ENCODE results near the gene POLN.

The POLN gene

DNA sequence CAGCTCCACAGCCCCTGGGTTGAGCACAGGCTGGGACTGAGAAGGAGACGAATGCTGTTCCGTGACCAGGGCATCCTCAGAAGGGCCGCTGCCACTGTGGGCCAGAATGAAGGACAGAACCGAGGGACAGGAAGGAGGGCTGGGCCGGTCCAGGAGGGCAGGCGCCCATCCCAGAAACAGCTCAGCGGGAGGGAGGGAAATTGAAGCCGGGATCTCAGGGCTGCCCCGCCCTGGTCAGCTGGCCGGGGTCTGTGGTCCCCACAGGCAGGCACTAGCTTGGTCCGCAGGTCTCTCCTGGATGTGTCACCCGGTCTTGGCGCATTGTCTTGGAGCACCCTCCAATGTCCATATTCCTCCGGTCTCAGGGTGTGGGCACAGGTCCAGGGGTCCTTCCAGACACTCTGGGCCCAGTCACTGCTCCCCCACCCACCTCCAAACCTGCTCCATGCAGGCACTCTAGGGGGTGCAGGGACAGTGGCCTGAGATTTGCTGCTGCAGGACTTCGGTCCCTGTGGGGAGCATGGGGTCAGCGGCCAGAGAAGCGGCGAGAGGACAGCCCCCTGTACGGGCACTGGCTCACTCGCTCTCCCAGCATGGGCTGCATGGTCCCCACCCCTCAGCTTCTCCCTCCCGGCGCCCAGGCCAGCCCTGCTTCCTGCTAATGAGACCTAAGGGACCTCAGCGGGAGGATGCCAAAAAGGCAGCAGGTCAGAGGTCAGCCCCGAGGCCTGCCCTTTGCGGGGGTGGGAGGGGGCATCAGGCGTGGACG is 43.9 kb upstream of the POLN start:
- TF ChIP-seq, protein P1, sequence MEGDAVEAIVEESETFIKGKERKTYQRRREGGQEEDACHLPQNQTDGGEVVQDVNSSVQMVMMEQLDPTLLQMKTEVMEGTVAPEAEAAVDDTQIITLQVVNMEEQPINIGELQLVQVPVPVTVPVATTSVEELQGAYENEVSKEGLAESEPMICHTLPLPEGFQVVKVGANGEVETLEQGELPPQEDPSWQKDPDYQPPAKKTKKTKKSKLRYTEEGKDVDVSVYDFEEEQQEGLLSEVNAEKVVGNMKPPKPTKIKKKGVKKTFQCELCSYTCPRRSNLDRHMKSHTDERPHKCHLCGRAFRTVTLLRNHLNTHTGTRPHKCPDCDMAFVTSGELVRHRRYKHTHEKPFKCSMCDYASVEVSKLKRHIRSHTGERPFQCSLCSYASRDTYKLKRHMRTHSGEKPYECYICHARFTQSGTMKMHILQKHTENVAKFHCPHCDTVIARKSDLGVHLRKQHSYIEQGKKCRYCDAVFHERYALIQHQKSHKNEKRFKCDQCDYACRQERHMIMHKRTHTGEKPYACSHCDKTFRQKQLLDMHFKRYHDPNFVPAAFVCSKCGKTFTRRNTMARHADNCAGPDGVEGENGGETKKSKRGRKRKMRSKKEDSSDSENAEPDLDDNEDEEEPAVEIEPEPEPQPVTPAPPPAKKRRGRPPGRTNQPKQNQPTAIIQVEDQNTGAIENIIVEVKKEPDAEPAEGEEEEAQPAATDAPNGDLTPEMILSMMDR (IDR thresholded peaks at IDR 0.05; ENCODE audit: poor library complexity, severe bottlenecking), result no peak
- ATAC-seq (ENCODE audit: low read depth), result no peak
- Histone ChIP-seq H3K36me3 (ENCODE audit: low read depth) (no peaks in the 10 kb centered on the region), H3K27me3 (ENCODE audit: insufficient read depth, poor library complexity, severe bottlenecking) (no peaks in the 10 kb centered on the region), H3K9me3 (ENCODE audit: severe bottlenecking) (no peaks in the 10 kb centered on the region), H3K27ac (ENCODE audit: poor library complexity, severe bottlenecking) (no peak overlapping the region), H3K4me1 (ENCODE audit: insufficient read depth, poor library complexity, severe bottlenecking) (no peaks in the 10 kb centered on the region), H3K4me3 (ENCODE audit: severe bottlenecking) (no peak overlapping the region)
- DNase-seq (ENCODE audit: low spot score), result peak; percentile 61

DNA sequence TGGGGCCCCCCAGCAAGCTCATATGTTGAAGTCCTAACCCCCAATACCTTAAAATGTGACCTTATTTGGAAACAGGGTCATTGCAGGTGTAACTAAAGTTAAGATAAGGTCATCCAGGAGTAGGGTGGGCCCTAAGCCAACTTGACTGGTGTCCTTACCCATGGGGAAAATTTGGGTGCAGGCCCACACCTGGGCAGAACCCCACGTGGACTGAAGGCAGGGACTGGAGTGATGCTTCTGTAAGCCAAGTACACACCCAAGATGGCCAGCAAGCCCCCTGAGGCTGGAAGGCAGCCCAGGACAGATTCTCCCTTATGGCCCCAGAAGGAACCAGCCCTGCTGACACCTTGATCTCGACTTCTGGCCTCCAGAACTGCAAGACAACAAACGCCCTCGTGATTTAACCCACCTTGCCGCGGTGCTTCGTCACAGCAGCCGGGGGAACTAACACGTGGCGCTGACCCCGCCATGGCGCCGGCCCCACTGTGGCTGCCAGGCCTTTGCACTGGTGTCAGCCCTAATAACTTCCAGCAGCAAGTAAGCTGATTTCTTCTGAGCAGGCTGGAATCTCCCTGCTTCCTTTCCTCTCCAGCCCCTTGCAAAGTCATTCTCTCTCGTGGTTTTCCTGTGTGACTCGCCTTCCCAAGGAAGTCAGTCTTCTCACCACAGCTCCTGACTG is 43.2 kb upstream of the POLN start:
- Histone ChIP-seq H3K27me3 (ENCODE audit: insufficient read depth, poor library complexity, severe bottlenecking) (no peaks in the 10 kb centered on the region), H3K27ac (ENCODE audit: poor library complexity, severe bottlenecking) (no peak overlapping the region), H3K4me1 (ENCODE audit: insufficient read depth, poor library complexity, severe bottlenecking) (no peaks in the 10 kb centered on the region), H3K4me3 (ENCODE audit: severe bottlenecking) (no peak overlapping the region), H3K36me3 (ENCODE audit: low read depth) (no peaks in the 10 kb centered on the region), H3K9me3 (ENCODE audit: severe bottlenecking) (no peaks in the 10 kb centered on the region)
- ATAC-seq (ENCODE audit: low read depth) (peak; percentile 56; the same call in 1 of the 3 replicates), DNase-seq (ENCODE audit: low spot score) (no peak)
- TF ChIP-seq, protein P1 (IDR thresholded peaks at IDR 0.05; ENCODE audit: poor library complexity, severe bottlenecking), result no peak

DNA sequence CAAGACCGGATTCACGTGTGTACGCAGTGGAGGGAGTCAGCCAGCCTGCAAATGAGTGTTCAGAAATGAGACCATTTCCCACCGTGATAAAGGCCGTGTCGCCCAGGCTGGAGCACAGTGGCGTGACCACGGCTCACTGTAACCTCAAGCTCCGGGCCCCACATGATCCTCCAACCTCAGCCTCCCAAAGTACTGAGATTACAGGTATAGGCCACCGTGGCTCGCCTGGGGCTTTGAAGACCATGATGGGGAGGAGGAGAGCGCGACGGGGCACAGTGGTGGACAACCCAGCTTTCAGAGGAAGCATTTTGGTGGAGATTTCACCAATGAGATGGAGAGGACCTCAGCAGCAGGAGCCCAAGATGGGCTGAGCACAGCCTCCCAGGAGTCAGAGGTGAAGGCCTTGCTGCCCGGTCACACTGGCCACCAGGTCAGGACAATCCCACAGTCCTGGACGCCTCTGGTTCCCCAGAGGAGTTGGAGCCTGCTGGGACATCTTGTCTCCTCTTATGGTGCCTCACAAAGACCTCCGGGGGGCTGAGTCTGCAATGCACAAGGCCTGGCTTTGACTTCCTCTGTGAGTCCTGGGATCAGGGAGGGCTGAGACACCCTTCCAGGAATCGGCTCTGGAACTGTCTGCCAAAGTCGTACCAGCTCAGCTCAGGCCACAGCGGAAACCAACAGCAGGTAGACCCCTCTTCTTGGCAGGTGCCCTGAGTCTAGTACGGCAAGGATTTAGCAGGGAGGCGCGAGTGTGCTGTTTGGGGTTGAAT is 42.4 kb upstream of the POLN start:
- ATAC-seq (ENCODE audit: low read depth), result no peak
- Histone ChIP-seq H3K4me3 (ENCODE audit: severe bottlenecking) (no peak overlapping the region), H3K27ac (ENCODE audit: poor library complexity, severe bottlenecking) (no peak overlapping the region), H3K9me3 (ENCODE audit: severe bottlenecking) (no peaks in the 10 kb centered on the region), H3K4me1 (ENCODE audit: insufficient read depth, poor library complexity, severe bottlenecking) (no peaks in the 10 kb centered on the region), H3K36me3 (ENCODE audit: low read depth) (no peaks in the 10 kb centered on the region), H3K27me3 (ENCODE audit: insufficient read depth, poor library complexity, severe bottlenecking) (no peaks in the 10 kb centered on the region)
- peak; percentile 26 for DNase-seq (ENCODE audit: low spot score)
- TF ChIP-seq, protein P1 (IDR thresholded peaks at IDR 0.05; ENCODE audit: poor library complexity, severe bottlenecking), result no peak

DNA sequence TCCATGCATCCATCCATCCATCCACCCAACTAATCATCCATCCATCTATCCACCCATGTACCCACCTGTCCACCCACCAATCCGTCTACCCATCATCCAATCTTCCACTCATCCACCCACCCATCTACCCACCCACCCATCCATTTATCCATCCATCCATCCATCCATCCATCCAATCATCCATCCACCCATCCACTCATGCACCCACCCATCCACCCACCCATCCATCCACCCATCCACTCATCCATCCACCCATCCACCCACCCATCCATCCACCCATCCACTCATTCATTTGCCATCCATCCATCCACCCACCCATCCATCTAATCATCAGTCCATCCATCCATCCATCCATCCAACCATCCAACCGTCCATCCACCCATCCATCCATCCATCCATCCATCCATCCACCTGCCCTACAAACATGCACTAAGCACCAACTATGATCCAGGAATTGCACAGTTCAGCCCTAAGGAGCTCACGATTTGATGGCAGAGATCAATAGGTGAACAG is 41.3 kb upstream of the POLN start:
- H3K4me3 ChIP-seq (ENCODE audit: severe bottlenecking), result no peak overlapping the region
- ATAC-seq (ENCODE audit: low read depth) (no peak), DNase-seq (ENCODE audit: low spot score) (peak; percentile 1)
- no peaks in the 10 kb centered on the region for H3K9me3 ChIP-seq (ENCODE audit: severe bottlenecking)
- H3K4me1 ChIP-seq (ENCODE audit: insufficient read depth, poor library complexity, severe bottlenecking), result no peaks in the 10 kb centered on the region
- H3K27me3 ChIP-seq (ENCODE audit: insufficient read depth, poor library complexity, severe bottlenecking), result no peaks in the 10 kb centered on the region
- TF ChIP-seq, protein P1 (IDR thresholded peaks at IDR 0.05; ENCODE audit: poor library complexity, severe bottlenecking), result no peak
- no peak overlapping the region for H3K27ac ChIP-seq (ENCODE audit: poor library complexity, severe bottlenecking)
- H3K36me3 ChIP-seq (ENCODE audit: low read depth), result no peaks in the 10 kb centered on the region
